CD4-positive, CD25-positive, alpha-beta regulatory T cell (primary cell): Measurements from ENCODE around the gene DPYD. TPM values are rescaled to one million over a fixed set of nuclear protein-coding genes. Genes with fewer than 3 reads are reported as not detected.

Experiments used
- ATAC-seq, 2 donors: fragments of 150-1000 bp; cut with Tn5 transposase; one replicate each; pipeline ENCODE4 v1.10.0; 2021; ENCODE audit warnings: low read depth in 2 of 2, moderate number of reproducible peaks in 2 of 2, moderate library complexity in 1 of 2
- DNase-seq, 3 donors: peaks; one replicate each; pipeline versions ENCODE4 v3.0.0 to v3.0.0-alpha.2; 2012 to 2022; ENCODE audit warnings: mixed read lengths in 1 of 3
- H3K27ac ChIP-seq: one replicate; pipeline ENCODE4 v1.7.0; 2013; ENCODE audit warnings: mild to moderate bottlenecking, low read length; ENCODE audit not compliant: insufficient read depth, poor library complexity, severe bottlenecking
- H3K27me3 ChIP-seq: one replicate; pipeline ENCODE4 v1.7.0; 2013; ENCODE audit warnings: low read length; ENCODE audit not compliant: control insufficient read depth, insufficient read depth
- H3K36me3 ChIP-seq: one replicate; pipeline ENCODE4 v1.7.0; 2013; ENCODE audit warnings: mild to moderate bottlenecking, low read length, moderate library complexity; ENCODE audit not compliant: control insufficient read depth, insufficient read depth
- H3K4me1 ChIP-seq: 2 replicates; pipeline ENCODE4 v1.7.0; 2013; ENCODE audit warnings: mild to moderate bottlenecking, low read length; ENCODE audit not compliant: insufficient read depth, control insufficient read depth, poor library complexity, severe bottlenecking
- H3K4me3 ChIP-seq: one replicate; pipeline ENCODE4 v1.7.0; 2013; ENCODE audit warnings: low read depth, mild to moderate bottlenecking, low read length, moderate library complexity
- H3K9me3 ChIP-seq, 2 experiments: 1 replicate in 1 of 2; 2 replicates in 1 of 2; pipeline ENCODE4 v1.7.0; 2013; ENCODE audit warnings: low read length in 2 of 2, mild to moderate bottlenecking in 1 of 2, moderate library complexity in 1 of 2; ENCODE audit not compliant: control insufficient read depth in 2 of 2
- H3K27ac Mint-ChIP-seq, 3 donors: one replicate each; pipeline ENCODE4 v1.8.0; 2020 to 2022; ENCODE audit warnings: mild to moderate bottlenecking in 3 of 3, mixed read lengths in 3 of 3, moderate library complexity in 2 of 3
- H3K27me3 Mint-ChIP-seq: one replicate; pipeline ENCODE4 v1.8.0; 2022; ENCODE audit warnings: mild to moderate bottlenecking, mixed read lengths
- H3K36me3 Mint-ChIP-seq: one replicate; pipeline ENCODE4 v1.8.0; 2020; ENCODE audit warnings: mixed read lengths
- H3K4me1 Mint-ChIP-seq, 4 donors: one replicate each; pipeline ENCODE4 v1.8.0; 2020 to 2022; ENCODE audit warnings: mixed read lengths in 4 of 4, mild to moderate bottlenecking in 1 of 4
- H3K4me3 Mint-ChIP-seq, 4 donors: one replicate each; pipeline ENCODE4 v1.8.0; 2020 to 2022; ENCODE audit warnings: mild to moderate bottlenecking in 4 of 4, mixed read lengths in 4 of 4, moderate library complexity in 3 of 4
- H3K9me3 Mint-ChIP-seq, 7 donors: one replicate each; pipeline ENCODE4 v1.8.0; 2020 to 2022; ENCODE audit warnings: mixed read lengths in 7 of 7, mild to moderate bottlenecking in 3 of 7, moderate library complexity in 2 of 7
- polyA plus RNA-seq, 4 donors: library from polyadenylated mRNA; unstranded; fragments of 300-500 nt; fragmentation: Illumina TruSeq; gene quantifications; one replicate each; pipeline ENCODE4 v1.2.3, GENCODE V29; 2021
- total RNA-seq: library from RNA; stranded (reverse); gene quantifications from one replicate; pipeline ENCODE4 v1.2.3, GENCODE V29; 2022

DPYD gene
- total and polyA plus RNA-seq, 5 donors from 2014 or later = 47.6 to 87.3 (median 55.2) TPM

GRCh38 chr1:97630948-97631347, 289.9 kb downstream of the DPYD start:
- Mint-ChIP-seq H3K36me3 (peaks cover 16% of the 10 kb centered on the region), H3K4me1 (peaks cover 4 to 24% (median 14%) of the 10 kb centered on the region in 4 donors), H3K4me3 (no peak overlapping the region), H3K9me3 (peaks cover 0 to 5% (median 0%) of the 10 kb centered on the region in 7 donors), H3K27me3 (no peaks in the 10 kb centered on the region), H3K27ac (peak overlapping the region in 1 of 3 donors; percentile 2)
- Histone ChIP-seq H3K27me3 (no peaks in the 10 kb centered on the region), H3K27ac (no peak overlapping the region), H3K36me3 (no peaks in the 10 kb centered on the region), H3K4me1 (no peaks in the 10 kb centered on the region), H3K9me3 (no peaks in the 10 kb centered on the region), H3K4me3 (no peak overlapping the region)
- ATAC-seq = no peak
- DNase-seq = no peak

- Histone ChIP-seq H3K27me3 (no peaks in the 10 kb centered on the region), H3K27ac (no peak overlapping the region), H3K4me1 (no peaks in the 10 kb centered on the region), H3K9me3 (no peaks in the 10 kb centered on the region), H3K36me3 (no peaks in the 10 kb centered on the region), H3K4me3 (no peak overlapping the region)
- ATAC-seq = no peak
- H3K36me3 Mint-ChIP-seq = peaks cover 9% of the 10 kb centered on the region
- no peak overlapping the region for H3K27ac Mint-ChIP-seq
- peaks cover 0 to 5% (median 0%) of the 10 kb centered on the region in 7 donors for H3K9me3 Mint-ChIP-seq
- H3K27me3 Mint-ChIP-seq = no peaks in the 10 kb centered on the region
- peaks cover 8 to 24% (median 14%) of the 10 kb centered on the region in 4 donors for H3K4me1 Mint-ChIP-seq
- no peak for DNase-seq
- H3K4me3 Mint-ChIP-seq = peak overlapping the region in 1 of 4 donors; percentile 93
These were observed 290.6 kb downstream of the DPYD start for GRCh38 chr1:97630281-97630680.

- no peaks in the 10 kb centered on the region for H3K4me1 ChIP-seq
- no peaks in the 10 kb centered on the region for H3K36me3 ChIP-seq
- no peak for DNase-seq
- Mint-ChIP-seq H3K27ac (no peak overlapping the region), H3K9me3 (peaks cover 0 to 1% (median 0%) of the 10 kb centered on the region in 7 donors), H3K4me3 (no peak overlapping the region), H3K27me3 (no peaks in the 10 kb centered on the region), H3K4me1 (peaks cover 2 to 18% (median 7%) of the 10 kb centered on the region in 4 donors), H3K36me3 (peaks cover 13% of the 10 kb centered on the region)
- H3K4me3 ChIP-seq = no peak overlapping the region
- H3K27ac ChIP-seq = no peak overlapping the region
- no peaks in the 10 kb centered on the region for H3K9me3 ChIP-seq
- no peak for ATAC-seq
- no peaks in the 10 kb centered on the region for H3K27me3 ChIP-seq
These were observed 297.6 kb downstream of the DPYD start for GRCh38 chr1:97623220-97623619.

GRCh38 chr1:97621955-97622354, 298.9 kb downstream of the DPYD start:
- no peak overlapping the region for H3K4me3 ChIP-seq
- ATAC-seq (no peak), DNase-seq (no peak)
- H3K27ac ChIP-seq = no peak overlapping the region
- H3K36me3 ChIP-seq = no peaks in the 10 kb centered on the region
- Mint-ChIP-seq H3K9me3 (peaks cover 0 to 1% (median 0%) of the 10 kb centered on the region in 7 donors), H3K27me3 (no peaks in the 10 kb centered on the region), H3K27ac (no peak overlapping the region), H3K36me3 (peaks cover 13% of the 10 kb centered on the region), H3K4me3 (no peak overlapping the region), H3K4me1 (peaks cover 2 to 16% (median 9%) of the 10 kb centered on the region in 4 donors)
- no peaks in the 10 kb centered on the region for H3K27me3 ChIP-seq
- H3K9me3 ChIP-seq = no peaks in the 10 kb centered on the region
- H3K4me1 ChIP-seq = no peaks in the 10 kb centered on the region

GRCh38 chr1:97619706-97620105, 301.1 kb downstream of the DPYD start:
- no peaks in the 10 kb centered on the region for H3K36me3 ChIP-seq
- Mint-ChIP-seq H3K36me3 (peaks cover 16% of the 10 kb centered on the region), H3K27ac (no peak overlapping the region), H3K4me3 (no peak overlapping the region), H3K27me3 (no peaks in the 10 kb centered on the region), H3K4me1 (peaks cover 0 to 17% (median 7%) of the 10 kb centered on the region in 4 donors), H3K9me3 (peaks cover 0 to 3% (median 0%) of the 10 kb centered on the region in 7 donors)
- no peak overlapping the region for H3K27ac ChIP-seq
- no peak for DNase-seq
- H3K4me1 ChIP-seq = no peaks in the 10 kb centered on the region
- ATAC-seq = no peak
- no peak overlapping the region for H3K4me3 ChIP-seq
- H3K9me3 ChIP-seq = no peaks in the 10 kb centered on the region
- no peaks in the 10 kb centered on the region for H3K27me3 ChIP-seq

GRCh38 chr1:97610748-97611147, 310.1 kb downstream of the DPYD start:
- H3K27ac ChIP-seq = no peak overlapping the region

GRCh38 chr1:97610102-97610501, 310.7 kb downstream of the DPYD start:
- ATAC-seq (no peak), DNase-seq (no peak)
- Histone ChIP-seq H3K4me3 (no peak overlapping the region), H3K36me3 (no peaks in the 10 kb centered on the region), H3K27me3 (no peaks in the 10 kb centered on the region), H3K4me1 (no peaks in the 10 kb centered on the region), H3K27ac (no peak overlapping the region), H3K9me3 (no peaks in the 10 kb centered on the region)
- Mint-ChIP-seq H3K4me3 (no peak overlapping the region), H3K27ac (no peak overlapping the region), H3K36me3 (peaks cover 7% of the 10 kb centered on the region), H3K4me1 (peaks cover 0 to 11% (median 2%) of the 10 kb centered on the region in 4 donors), H3K27me3 (no peaks in the 10 kb centered on the region), H3K9me3 (no peaks in the 10 kb centered on the region)

More at GRCh38 chr1:97610748-97611147, 310.1 kb downstream of the DPYD start:
- Histone ChIP-seq H3K4me3 (no peak overlapping the region), H3K4me1 (no peaks in the 10 kb centered on the region), H3K36me3 (no peaks in the 10 kb centered on the region), H3K9me3 (no peaks in the 10 kb centered on the region), H3K27me3 (no peaks in the 10 kb centered on the region)
- peaks cover 0 to under 1% (median 0%) of the 10 kb centered on the region in 7 donors for H3K9me3 Mint-ChIP-seq
- peaks cover 0 to 10% (median 2%) of the 10 kb centered on the region in 4 donors for H3K4me1 Mint-ChIP-seq
- no peak overlapping the region for H3K27ac Mint-ChIP-seq
- no peak overlapping the region for H3K4me3 Mint-ChIP-seq
- ATAC-seq (no peak), DNase-seq (no peak)
- no peaks in the 10 kb centered on the region for H3K27me3 Mint-ChIP-seq
- H3K36me3 Mint-ChIP-seq = peaks cover 12% of the 10 kb centered on the region

- no peaks in the 10 kb centered on the region for H3K9me3 ChIP-seq
- Mint-ChIP-seq H3K36me3 (peaks cover 7% of the 10 kb centered on the region), H3K27me3 (no peaks in the 10 kb centered on the region), H3K27ac (no peak overlapping the region), H3K4me1 (peaks cover 0 to 11% (median 5%) of the 10 kb centered on the region in 4 donors), H3K4me3 (no peak overlapping the region), H3K9me3 (no peaks in the 10 kb centered on the region)
- H3K36me3 ChIP-seq = no peaks in the 10 kb centered on the region
- no peak overlapping the region for H3K27ac ChIP-seq
- DNase-seq = no peak
- H3K27me3 ChIP-seq = no peaks in the 10 kb centered on the region
- no peaks in the 10 kb centered on the region for H3K4me1 ChIP-seq
- ATAC-seq = no peak
- H3K4me3 ChIP-seq = no peak overlapping the region
These were observed 312.6 kb downstream of the DPYD start for GRCh38 chr1:97608272-97608671.
